ENCODE results near the gene CFAP74. TPM values are rescaled to one million over a fixed set of nuclear protein-coding genes. Genes with fewer than 3 reads are reported as not detected.

CFAP74 gene
- total RNA-seq, 1 experiment from 2014 or later, result not detected

GRCh38 chr1:1908506-1908791 is 95.1 kb downstream of the CFAP74 start:
- Histone ChIP-seq H3K27me3 (replicated peaks; ENCODE audit: insufficient read depth, low read depth, low read length, poor library complexity) (no peaks in the 10 kb centered on the region), H3K4me1 (ENCODE audit: insufficient read depth, low read length, poor library complexity, severe bottlenecking) (peaks cover 5% of the 10 kb centered on the region), H3K27ac (ENCODE audit: low read depth, low read length, poor library complexity, severe bottlenecking) (peak overlapping the region; percentile 88), H3K9me3 (ENCODE audit: low read depth, low read length, poor library complexity, severe bottlenecking) (no peaks in the 10 kb centered on the region), H3K36me3 (ENCODE audit: insufficient read depth, low read length, poor library complexity, severe bottlenecking) (no peaks in the 10 kb centered on the region), H3K4me3 (ENCODE audit: low read depth, low read length, poor library complexity, severe bottlenecking) (peak overlapping the region; percentile 81)
- intact Hi-C loops (cut with micrococcal nuclease; ENCODE audit: unreplicated experiment), result loop anchor here (5.0 kb wide), 2 partner anchors 131 to 186 kb away; partner anchors contain the start of genes CDK11A and NADK
- DNase-seq (ENCODE audit: low spot score), result no peak
- ChIA-PET POLR2A (ENCODE audit: low non-redundant PET) (interaction anchor here (0.6 kb wide), 2 partner anchors 128 to 480 kb away, joined by 3 to 5 read pairs; no protein-coding TSS in a partner anchor), CTCF (interaction anchor here (0.6 to 1.9 kb wide), 7 partner anchors 81 to 486 kb away, joined by 3 to 7 read pairs (median 4); no protein-coding TSS in a partner anchor)
- no TSS peak for BruUV-seq (replicated peaks)
- no peak for TF ChIP-seq EZH2 (IDR thresholded peaks at IDR 0.05; ENCODE audit: borderline replicate concordance, low read depth, low read length, poor library complexity, severe bottlenecking)
- no peak for TF ChIP-seq CTCF (conservative IDR thresholded peaks at IDR 0.05; ENCODE audit: low read depth, low read length)

GRCh38 chr1:1907098-1907736 is 96.4 kb downstream of the CFAP74 start:
- no peak for DNase-seq (ENCODE audit: low spot score)
- Histone ChIP-seq H3K4me3 (ENCODE audit: low read depth, low read length, poor library complexity, severe bottlenecking) (no peak overlapping the region), H3K27ac (ENCODE audit: low read depth, low read length, poor library complexity, severe bottlenecking) (peak overlapping the region; percentile 52), H3K27me3 (replicated peaks; ENCODE audit: insufficient read depth, low read depth, low read length, poor library complexity) (no peaks in the 10 kb centered on the region), H3K4me1 (ENCODE audit: insufficient read depth, low read length, poor library complexity, severe bottlenecking) (peaks cover 5% of the 10 kb centered on the region), H3K36me3 (ENCODE audit: insufficient read depth, low read length, poor library complexity, severe bottlenecking) (no peaks in the 10 kb centered on the region), H3K9me3 (ENCODE audit: low read depth, low read length, poor library complexity, severe bottlenecking) (no peaks in the 10 kb centered on the region)
- intact Hi-C loops (cut with micrococcal nuclease; ENCODE audit: unreplicated experiment), result loop anchor here (5.0 kb wide), 2 partner anchors 130 to 185 kb away; partner anchors contain the start of genes CDK11A and NADK
- no peak for TF ChIP-seq EZH2 (IDR thresholded peaks at IDR 0.05; ENCODE audit: borderline replicate concordance, low read depth, low read length, poor library complexity, severe bottlenecking)
- no peak for TF ChIP-seq CTCF (conservative IDR thresholded peaks at IDR 0.05; ENCODE audit: low read depth, low read length)
- BruUV-seq (replicated peaks), result no TSS peak
- ChIA-PET CTCF (no interaction called here), POLR2A (ENCODE audit: low non-redundant PET) (no interaction called here)

- Histone ChIP-seq H3K36me3 (ENCODE audit: insufficient read depth, low read length, poor library complexity, severe bottlenecking) (no peaks in the 10 kb centered on the region), H3K4me3 (ENCODE audit: low read depth, low read length, poor library complexity, severe bottlenecking) (no peak overlapping the region), H3K4me1 (ENCODE audit: insufficient read depth, low read length, poor library complexity, severe bottlenecking) (peaks cover 5% of the 10 kb centered on the region), H3K27ac (ENCODE audit: low read depth, low read length, poor library complexity, severe bottlenecking) (peak overlapping the region; percentile 52), H3K27me3 (replicated peaks; ENCODE audit: insufficient read depth, low read depth, low read length, poor library complexity) (no peaks in the 10 kb centered on the region), H3K9me3 (ENCODE audit: low read depth, low read length, poor library complexity, severe bottlenecking) (no peaks in the 10 kb centered on the region)
- peak; percentile 66 for DNase-seq (ENCODE audit: low spot score)
- TF ChIP-seq CTCF (conservative IDR thresholded peaks at IDR 0.05; ENCODE audit: low read depth, low read length) (peak; percentile 94), EZH2 (IDR thresholded peaks at IDR 0.05; ENCODE audit: borderline replicate concordance, low read depth, low read length, poor library complexity, severe bottlenecking) (no peak)
- ChIA-PET CTCF (interaction anchor here (1.3 kb wide), 1 partner anchor 117 kb away, joined by 9 read pairs; no protein-coding TSS in a partner anchor), POLR2A (ENCODE audit: low non-redundant PET) (interaction anchor here (0.6 kb wide), 1 partner anchor 23 kb away, joined by 10 read pairs; no protein-coding TSS in a partner anchor)
- intact Hi-C loops (cut with micrococcal nuclease; ENCODE audit: unreplicated experiment), result loop anchor here (5.0 kb wide), 2 partner anchors 129 to 184 kb away; partner anchors contain the start of genes CDK11A and NADK
- no TSS peak for BruUV-seq (replicated peaks)
These were observed 97.1 kb downstream of the CFAP74 start for GRCh38 chr1:1906185-1907097.
